Peyer's patch (tissue), 4 donors: Measurements from ENCODE around the gene ZNF467.

Experiments
- POLR2A ChIP-seq, 2 donors: fragments of 450-650 bp; IDR thresholded peaks; one replicate each; pipeline ENCODE4 v1.5.1; 2017; ENCODE audit warnings: antibody characterized with exemption in 2 of 2, mild to moderate bottlenecking in 2 of 2, moderate library complexity in 2 of 2
- TF ChIP-seq, protein P1 (sequence below), 6 experiments: fragments of 450-650 bp in 4 of 6; fragments of 200-600 bp in 2 of 6; sonication (generic) in 1 of 6; IDR thresholded peaks; one replicate each; pipeline ENCODE4 v1.5.1; 2017 to 2019; ENCODE audit warnings: antibody characterized with exemption in 6 of 6, mild to moderate bottlenecking in 3 of 6, moderate library complexity in 1 of 6

DNA sequence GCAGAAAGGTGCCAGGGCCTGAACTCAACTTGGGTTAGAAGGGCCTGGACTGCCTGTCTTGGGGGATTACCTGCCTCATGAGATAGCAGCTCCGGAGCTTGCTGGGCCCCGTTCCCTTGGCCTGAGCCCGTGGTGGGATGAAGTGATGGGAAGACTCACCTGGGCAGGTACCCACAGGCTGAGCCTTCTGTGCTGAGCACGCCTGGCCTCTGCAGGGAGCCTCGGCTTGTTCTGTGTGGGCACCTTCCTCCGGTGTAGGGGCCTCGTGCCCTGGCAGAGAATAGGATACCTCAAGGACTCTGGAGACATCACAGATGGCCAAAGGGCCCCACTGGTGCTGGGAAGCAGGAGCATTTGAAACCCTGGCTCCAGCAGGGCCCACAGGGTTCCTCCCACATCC, 4.5 kb downstream of the ZNF467 start:
- no peak for TF ChIP-seq POLR2A (IDR thresholded peaks at IDR 0.05)
- TF ChIP-seq, protein P1, sequence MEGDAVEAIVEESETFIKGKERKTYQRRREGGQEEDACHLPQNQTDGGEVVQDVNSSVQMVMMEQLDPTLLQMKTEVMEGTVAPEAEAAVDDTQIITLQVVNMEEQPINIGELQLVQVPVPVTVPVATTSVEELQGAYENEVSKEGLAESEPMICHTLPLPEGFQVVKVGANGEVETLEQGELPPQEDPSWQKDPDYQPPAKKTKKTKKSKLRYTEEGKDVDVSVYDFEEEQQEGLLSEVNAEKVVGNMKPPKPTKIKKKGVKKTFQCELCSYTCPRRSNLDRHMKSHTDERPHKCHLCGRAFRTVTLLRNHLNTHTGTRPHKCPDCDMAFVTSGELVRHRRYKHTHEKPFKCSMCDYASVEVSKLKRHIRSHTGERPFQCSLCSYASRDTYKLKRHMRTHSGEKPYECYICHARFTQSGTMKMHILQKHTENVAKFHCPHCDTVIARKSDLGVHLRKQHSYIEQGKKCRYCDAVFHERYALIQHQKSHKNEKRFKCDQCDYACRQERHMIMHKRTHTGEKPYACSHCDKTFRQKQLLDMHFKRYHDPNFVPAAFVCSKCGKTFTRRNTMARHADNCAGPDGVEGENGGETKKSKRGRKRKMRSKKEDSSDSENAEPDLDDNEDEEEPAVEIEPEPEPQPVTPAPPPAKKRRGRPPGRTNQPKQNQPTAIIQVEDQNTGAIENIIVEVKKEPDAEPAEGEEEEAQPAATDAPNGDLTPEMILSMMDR (IDR thresholded peaks at IDR 0.05): no peak
